Panc1 (cell line): ENCODE data around the gene RRP8. TPM values are rescaled to one million over a fixed set of nuclear protein-coding genes. Genes with fewer than 3 reads are reported as not detected.

Experiments
- ATAC-seq: fragments of 200-7000 bp; cut with Tn5 transposase; 2 replicates; pipeline ENCODE4 v1.9.1; 2020; ENCODE audit warnings: mild to moderate bottlenecking, moderate library complexity
- BruUV-seq: library from RNA; stranded (reverse); fragments of 400-500 nt; replicated peaks from 2 replicates; lab custom pipeline; 2021; lab: Mats Ljungman, UMichigan
- CTCF ChIA-PET: fragments of 300-600 bp; sonication (Branson Sonifier 250); formaldehyde crosslinking; loops from one replicate; lab custom pipeline; 2022; ENCODE audit warnings: antibody characterized with exemption; lab: Charles Lee
- POLR2A ChIA-PET: fragments of 300-600 bp; sonication (Branson Sonifier 250); formaldehyde crosslinking; loops from one replicate; lab custom pipeline; 2022; ENCODE audit warnings: antibody characterized with exemption; lab: Charles Lee
- DNase-seq: peaks from one replicate; pipeline ENCODE4 v3.0.0-alpha.2; 2010; ENCODE audit warnings: low read depth, low spot score
- H3K27ac ChIP-seq: 2 replicates; pipeline ENCODE4 v1.5.1; 2011; ENCODE audit warnings: mild to moderate bottlenecking, low read length, inconsistent platforms
- H3K27me3 ChIP-seq: fragments of 200-500 bp; sonication (Bioruptor generic); 2 replicates; pipeline ENCODE4 v1.6.0; 2014; ENCODE audit warnings: low read length, inconsistent platforms; ENCODE audit not compliant: control insufficient read depth, insufficient read depth
- H3K36me3 ChIP-seq: fragments of 200-500 bp; sonication (Bioruptor generic); 2 replicates; pipeline ENCODE4 v1.5.1; 2014; ENCODE audit warnings: inconsistent platforms, mild to moderate bottlenecking, low read length, moderate library complexity; ENCODE audit not compliant: control insufficient read depth, insufficient read depth
- H3K4me1 ChIP-seq: 2 replicates; pipeline ENCODE4 v1.5.1; 2011; ENCODE audit warnings: inconsistent platforms, mild to moderate bottlenecking, low read length, moderate library complexity; ENCODE audit not compliant: control insufficient read depth, insufficient read depth
- H3K4me3 ChIP-seq, 2 experiments: 2 replicates each; pipeline ENCODE4 v1.5.1; 2011 to 2012; ENCODE audit warnings: low read depth in 2 of 2, low read length in 2 of 2, mild to moderate bottlenecking in 2 of 2, inconsistent platforms in 1 of 2, moderate library complexity in 1 of 2
- H3K9me3 ChIP-seq: fragments of 200-500 bp; sonication (Bioruptor generic); 2 replicates; pipeline ENCODE4 v1.5.1; 2014; ENCODE audit warnings: low read depth, mild to moderate bottlenecking, inconsistent platforms, low read length, moderate library complexity; ENCODE audit not compliant: control insufficient read depth, insufficient read depth
- CTCF ChIP-seq: fragments of 450-650 bp; IDR thresholded peaks from 2 replicates; pipeline ENCODE4 v1.5.1; 2017; ENCODE audit warnings: mild to moderate bottlenecking
- POLR2AphosphoS5 ChIP-seq: IDR thresholded peaks from 2 replicates; pipeline ENCODE4 v1.6.1; 2012; ENCODE audit warnings: mild to moderate bottlenecking, low read depth, low read length, moderate library complexity
- REST ChIP-seq, 2 experiments: IDR thresholded peaks; 2 replicates each; pipeline ENCODE4 v1.6.1; 2011 to 2012; ENCODE audit warnings: low read depth in 2 of 2, control low read depth in 1 of 2, low read length in 1 of 2, mild to moderate bottlenecking in 1 of 2, moderate library complexity in 1 of 2; ENCODE audit not compliant: insufficient read depth in 1 of 2
- SIN3A ChIP-seq: IDR thresholded peaks from 2 replicates; pipeline ENCODE4 v1.6.1; 2012; ENCODE audit warnings: low read depth, mild to moderate bottlenecking, low read length, moderate library complexity, borderline replicate concordance; ENCODE audit not compliant: insufficient read depth
- TCF7L2 ChIP-seq: IDR thresholded peaks from 2 replicates; pipeline ENCODE4 v1.6.1; 2011; ENCODE audit warnings: mild to moderate bottlenecking, low read depth, low read length, inconsistent platforms
- in situ Hi-C: cut with HindIII; loops from 2 replicates; pipeline ENCODE4 v1.10.0; 2016; ENCODE audit warnings: low sequenced_read_pairs, low pct_unique_long_range_greater_than_20kb
- intact Hi-C: fragments of 100-400 bp; cut with micrococcal nuclease; formaldehyde crosslinking; loops from one replicate; pipeline ENCODE4 v1.10.0; 2022; ENCODE audit not compliant: unreplicated experiment
- total RNA-seq: library from RNA; stranded (reverse); gene quantifications from one replicate; pipeline ENCODE4 v1.2.1, GENCODE V29; 2021; ENCODE audit not compliant: unreplicated experiment

The RRP8 gene
- total RNA-seq, 1 experiment from 2014 or later = 23.1 TPM

- H3K27me3 ChIP-seq = no peaks in the 10 kb centered on the region
- no peaks in the 10 kb centered on the region for H3K9me3 ChIP-seq
- no TSS peak for BruUV-seq
- TF ChIP-seq REST (IDR thresholded peaks at IDR 0.05; ENCODE audit: insufficient read depth in 1 of 2, low read depth in 2 of 2, low read length in 1 of 2) = no peak
- intact Hi-C loops = no loop called here
- in situ Hi-C loops = no loop called here
- peaks cover 20% of the 10 kb centered on the region for H3K4me1 ChIP-seq
- no peak overlapping the region for H3K4me3 ChIP-seq
- DNase-seq = no peak
- POLR2A ChIA-PET = no interaction called here
- ATAC-seq = no peak
- CTCF ChIA-PET = no interaction called here
- H3K36me3 ChIP-seq = no peaks in the 10 kb centered on the region
- H3K27ac ChIP-seq = no peak overlapping the region
Observed at GRCh38 chr11:6616596-6617250, 13.3 kb upstream of the RRP8 start.

- no peak for DNase-seq
- in situ Hi-C loops = no loop called here
- BruUV-seq = no TSS peak
- TF ChIP-seq CTCF = no peak
- 0 out of 2 replicates have a peak, but pooled peaks have one; percentile 20 for TF ChIP-seq POLR2AphosphoS5
- Histone ChIP-seq H3K27me3 (no peaks in the 10 kb centered on the region), H3K4me1 (peaks cover 22% of the 10 kb centered on the region), H3K4me3 (no peak overlapping the region), H3K27ac (no peak overlapping the region), H3K9me3 (no peaks in the 10 kb centered on the region), H3K36me3 (0 out of 2 replicates have a peak, but pooled peaks cover 4% of the 10 kb centered on the region)
- intact Hi-C loops = no loop called here
- CTCF ChIA-PET = interaction anchor here (0.6 kb wide), 1 partner anchor 309 kb away, joined by 3 read pairs; no protein-coding TSS in a partner anchor
- POLR2A ChIA-PET = no interaction called here
- ATAC-seq = no peak
Observed at GRCh38 chr11:6615882-6616585, 12.6 kb upstream of the RRP8 start.

- no TSS peak for BruUV-seq
- ATAC-seq (no peak), DNase-seq (no peak)
- intact Hi-C loops = no loop called here
- ChIA-PET CTCF (no interaction called here), POLR2A (no interaction called here)
- H3K27me3 ChIP-seq = no peaks in the 10 kb centered on the region
- no peak overlapping the region for H3K27ac ChIP-seq
- H3K36me3 ChIP-seq = peaks cover 14% of the 10 kb centered on the region
- peaks cover 31% of the 10 kb centered on the region for H3K4me1 ChIP-seq
- no peaks in the 10 kb centered on the region for H3K9me3 ChIP-seq
- in situ Hi-C loops = no loop called here
- no peak for TF ChIP-seq REST (IDR thresholded peaks at IDR 0.05; ENCODE audit: insufficient read depth in 1 of 2, low read depth in 2 of 2, low read length in 1 of 2)
- TF ChIP-seq TCF7L2 = no peak
- TF ChIP-seq CTCF = no peak
- TF ChIP-seq SIN3A = no peak
- TF ChIP-seq POLR2AphosphoS5 = no peak
- H3K4me3 ChIP-seq = no peak overlapping the region
Observed at GRCh38 chr11:6615046-6615445, 11.6 kb upstream of the RRP8 start.
